T-helper 2 cell (primary cell): Measurements from ENCODE around the gene TMPRSS11B.
A peak's percentile ranks its signal among the peaks of the same experiment; 100 is the strongest.
"Not testable (repeated sequence)": the region's sequence is repeated elsewhere in the genome, so short reads cannot be mapped to it uniquely, and the experiment has no call there.

Experiments
- DNase-seq, 5 experiments: peaks; one replicate each; pipeline versions ENCODE4 v3.0.0 to v3.0.0-alpha.2; 2012 to 2022
- total RNA-seq, 2 donors: gene quantifications; one replicate each; lab custom pipeline; 2026; lab: John Stamatoyannopoulos, UW

Gene TMPRSS11B, protein sequence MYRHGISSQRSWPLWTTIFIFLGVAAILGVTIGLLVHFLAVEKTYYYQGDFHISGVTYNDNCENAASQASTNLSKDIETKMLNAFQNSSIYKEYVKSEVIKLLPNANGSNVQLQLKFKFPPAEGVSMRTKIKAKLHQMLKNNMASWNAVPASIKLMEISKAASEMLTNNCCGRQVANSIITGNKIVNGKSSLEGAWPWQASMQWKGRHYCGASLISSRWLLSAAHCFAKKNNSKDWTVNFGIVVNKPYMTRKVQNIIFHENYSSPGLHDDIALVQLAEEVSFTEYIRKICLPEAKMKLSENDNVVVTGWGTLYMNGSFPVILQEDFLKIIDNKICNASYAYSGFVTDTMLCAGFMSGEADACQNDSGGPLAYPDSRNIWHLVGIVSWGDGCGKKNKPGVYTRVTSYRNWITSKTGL
- 0 reads per million in 2 donors for total RNA-seq

DNA sequence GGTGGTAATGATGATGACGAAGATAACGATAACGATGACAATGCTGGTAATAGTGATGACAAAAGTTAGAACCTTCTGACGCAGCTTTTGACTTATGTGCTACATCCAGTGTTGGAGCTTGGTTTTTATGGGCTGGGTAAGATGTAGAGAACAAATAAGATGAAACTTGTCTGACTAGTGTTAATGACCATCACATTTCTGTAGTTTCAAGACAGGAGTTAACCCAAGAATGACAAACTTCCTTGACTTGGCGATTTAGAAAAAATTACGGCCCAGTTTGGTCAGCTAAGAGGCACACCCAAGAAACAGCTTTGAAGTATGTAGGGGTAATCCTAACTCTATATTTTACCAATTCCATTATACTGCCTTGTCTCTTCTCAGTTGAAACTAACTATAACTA is at the start of gene TMPRSS11B:
TMPRSS11B (minus strand) TSS at position 101 of the 400 bp plus-strand sequence. CDS start 136 bp downstream, outside the sequence.
- DNase-seq, result no peak

DNA sequence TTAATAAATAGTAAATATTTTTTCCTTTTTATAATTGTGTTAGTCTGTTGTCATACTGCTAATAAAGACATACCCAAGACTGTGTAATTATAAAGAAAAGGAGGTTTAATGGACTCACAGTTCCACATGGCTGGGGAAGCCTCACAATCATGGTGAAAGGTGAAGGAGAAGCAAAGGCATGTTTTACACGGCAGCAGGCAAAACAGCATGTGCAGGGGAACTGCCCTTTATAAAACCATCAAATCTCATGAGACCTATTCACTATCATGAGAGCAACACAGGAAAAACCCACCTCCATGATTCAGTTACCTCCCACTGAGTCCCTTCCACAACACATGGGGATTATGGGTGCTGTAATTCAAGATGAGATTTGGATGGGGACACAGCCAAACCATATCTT is 45.8 kb upstream of the TMPRSS11B start:
- no peak for DNase-seq

DNA sequence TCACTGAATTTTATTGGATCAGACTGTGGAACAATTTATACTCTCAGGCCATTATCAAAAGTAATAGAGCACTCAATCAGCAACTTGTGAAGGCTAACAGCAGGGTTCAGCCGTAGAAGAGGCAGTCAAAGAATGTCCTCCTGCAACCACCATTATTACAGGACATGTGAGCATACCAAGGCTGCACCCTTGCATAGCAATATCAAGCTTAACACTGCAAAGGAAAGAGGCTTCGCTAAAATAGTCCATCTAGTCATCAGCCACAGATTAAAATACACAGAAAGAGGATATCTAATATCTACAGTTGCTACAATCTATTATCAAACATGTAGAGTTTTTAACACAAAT is 42.9 kb upstream of the TMPRSS11B start:
- DNase-seq, result no peak

DNA sequence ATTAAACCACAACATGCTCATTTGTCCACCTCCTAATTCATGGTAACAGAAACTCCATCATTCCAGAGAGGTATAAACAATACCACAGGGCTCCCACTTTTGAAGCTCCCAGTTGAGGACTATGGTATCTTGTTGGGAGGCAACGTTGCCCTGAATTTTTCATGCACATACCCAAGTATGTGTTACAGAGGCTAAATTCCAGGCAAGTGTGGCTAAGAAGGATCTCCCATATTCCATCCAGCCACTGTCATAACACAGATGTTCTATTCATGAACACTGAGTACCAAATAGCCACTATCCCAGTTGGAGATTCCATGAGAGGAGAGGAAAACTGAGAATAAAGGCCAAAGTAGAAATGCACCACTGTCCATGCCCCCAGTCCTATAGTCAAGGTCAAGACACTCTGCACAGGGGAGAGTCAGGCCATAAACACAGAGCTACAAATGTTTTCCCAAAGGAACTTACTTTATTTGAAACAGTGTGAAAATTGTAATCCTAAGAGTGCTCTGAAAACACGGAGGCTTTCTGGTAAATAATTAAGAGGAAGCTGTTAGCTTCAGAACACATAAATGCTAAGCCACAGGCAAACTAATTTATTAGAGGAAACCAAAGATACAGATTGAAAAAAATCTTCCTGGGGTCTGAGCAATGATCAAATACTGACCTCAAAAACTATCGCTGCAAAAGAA is 42.4 kb upstream of the TMPRSS11B start:
- no peak for DNase-seq

DNA sequence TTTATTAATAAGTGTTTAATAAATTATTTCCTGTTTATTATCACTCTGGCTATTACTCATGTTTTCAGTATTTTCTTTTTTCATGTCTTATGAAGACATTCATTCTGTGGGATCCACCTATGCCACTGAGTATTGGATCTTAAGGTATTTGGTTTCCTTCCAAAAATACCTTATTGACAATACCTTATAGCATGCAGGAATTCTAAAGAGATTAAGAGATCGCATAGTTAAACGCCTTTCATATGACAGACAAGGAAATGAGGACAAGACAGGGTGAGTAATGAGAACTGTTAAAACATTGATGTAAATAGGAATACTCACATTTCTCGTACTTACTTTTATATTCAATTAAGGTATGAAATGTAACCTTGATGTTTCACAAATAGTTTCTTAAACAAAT is 38.2 kb upstream of the TMPRSS11B start:
- DNase-seq, result no peak

DNA sequence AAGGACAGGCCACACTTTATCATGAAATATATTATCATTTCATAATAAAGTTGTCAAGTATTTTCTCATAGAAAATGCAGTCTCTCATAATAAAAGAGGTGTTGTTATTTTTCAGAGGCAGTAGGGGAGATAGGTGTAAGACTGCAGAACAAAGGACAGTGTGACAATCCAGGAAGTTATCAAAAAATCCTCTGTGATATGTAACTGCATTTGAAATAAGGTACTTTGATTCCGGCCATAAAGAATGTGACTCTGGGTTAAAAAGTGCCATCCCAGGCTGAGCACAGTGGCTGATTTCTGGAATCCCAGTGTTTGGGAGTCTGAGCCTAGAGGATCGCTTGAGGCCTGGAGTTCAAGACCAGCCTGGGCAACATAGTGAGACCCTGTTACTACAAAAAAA is 37.6 kb upstream of the TMPRSS11B start:
- DNase-seq, result no peak

DNA sequence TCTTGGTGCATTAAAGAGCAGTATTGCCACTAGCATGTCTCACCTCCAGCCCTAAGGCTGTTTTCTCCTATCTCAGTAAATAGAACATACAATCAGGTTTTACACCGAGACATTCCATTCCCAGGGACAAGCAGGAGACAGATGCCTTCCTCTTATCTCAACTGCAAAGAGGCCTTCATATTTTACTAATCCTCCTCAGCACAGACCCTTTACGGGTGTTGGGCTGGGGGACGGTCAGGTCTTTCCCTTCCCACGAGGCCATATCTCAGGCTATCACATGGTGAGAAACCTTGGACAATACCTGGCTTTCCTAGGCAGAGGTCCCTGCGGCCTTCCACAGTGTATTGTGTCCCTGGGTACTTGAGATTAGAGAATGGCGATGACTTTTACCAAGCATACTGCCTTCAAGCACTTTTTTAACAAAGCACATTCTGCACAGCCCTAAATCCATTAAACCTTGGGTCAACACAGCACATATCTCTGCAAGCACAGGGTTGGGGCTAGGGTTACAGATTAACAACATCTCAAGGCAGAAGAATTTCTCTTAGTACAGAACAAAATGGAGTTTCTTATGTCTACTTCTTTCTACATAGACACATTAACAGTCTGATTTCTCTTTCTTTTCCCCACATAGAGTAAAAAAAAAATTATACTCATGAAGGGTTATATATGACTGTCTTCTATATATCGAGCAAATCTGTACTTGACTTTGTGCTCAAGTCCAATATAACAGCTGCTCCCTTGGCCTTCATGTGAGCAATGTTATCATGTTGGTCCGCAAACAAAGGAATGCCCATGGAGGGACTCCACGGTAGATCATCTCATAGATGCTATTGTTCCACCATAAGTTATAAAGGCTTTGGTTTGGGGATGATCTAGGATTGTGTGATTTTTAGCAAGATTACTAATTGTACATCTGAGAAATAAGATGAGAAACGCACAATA is 36.6 kb upstream of the TMPRSS11B start:
- not testable (repeated sequence) for DNase-seq

DNA sequence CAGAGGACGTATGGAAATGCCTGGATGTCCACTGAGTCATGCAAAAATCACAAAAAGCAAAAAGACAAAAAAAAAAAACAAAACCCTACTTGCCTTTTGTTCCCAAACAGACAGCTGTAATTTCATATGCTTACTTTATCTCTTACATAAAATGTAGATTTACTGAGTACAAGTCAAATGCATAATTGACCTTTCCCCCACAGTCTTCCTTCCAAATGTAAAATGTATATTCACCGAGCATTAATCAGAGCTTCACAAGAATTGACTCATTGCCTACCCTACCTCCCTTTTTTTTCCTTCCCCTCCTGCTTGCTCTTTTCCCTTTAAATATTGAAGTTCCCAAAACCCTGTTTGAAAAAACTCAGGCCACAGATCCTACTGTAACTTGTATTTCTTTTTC is 32.5 kb upstream of the TMPRSS11B start:
- DNase-seq, result no peak

DNA sequence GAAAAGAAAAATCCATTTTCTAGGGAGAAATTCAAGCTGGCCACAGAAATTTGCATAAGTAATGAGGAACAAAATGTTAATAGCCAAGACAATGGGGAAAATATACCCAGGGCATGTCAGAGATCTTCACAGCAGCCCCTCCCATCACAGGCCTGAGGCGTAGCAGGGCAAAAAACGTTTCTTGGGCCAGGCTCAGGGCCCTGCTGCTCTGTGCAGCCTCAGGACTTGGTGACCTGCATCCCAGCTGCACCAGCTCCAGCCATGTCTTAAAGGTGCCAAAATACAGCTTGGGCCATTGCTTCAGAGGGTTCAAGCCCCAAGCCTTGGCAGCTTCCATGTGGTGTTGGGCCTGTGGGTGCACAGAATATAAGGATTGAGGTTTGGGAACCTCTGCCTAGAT is 32.1 kb upstream of the TMPRSS11B start:
- no peak for DNase-seq

DNA sequence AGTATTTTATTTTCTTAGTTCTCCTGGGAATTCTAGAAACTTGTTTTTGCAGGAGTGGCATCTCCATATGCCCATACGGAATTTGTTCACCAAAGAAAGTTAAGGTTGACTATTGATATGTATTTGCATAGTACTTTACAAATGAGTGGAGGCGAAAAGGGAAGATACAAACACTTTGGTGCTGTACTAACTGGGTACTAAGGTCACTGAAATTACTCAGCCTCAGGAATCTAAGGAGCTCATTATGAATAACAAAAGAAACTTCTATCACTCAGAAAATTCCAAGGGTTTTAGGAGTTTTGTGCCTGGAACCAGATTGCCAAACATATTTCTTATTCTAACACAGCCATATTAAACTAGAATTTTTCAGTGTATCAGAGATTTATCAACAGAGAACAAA is 27.4 kb upstream of the TMPRSS11B start:
- no peak for DNase-seq

DNA sequence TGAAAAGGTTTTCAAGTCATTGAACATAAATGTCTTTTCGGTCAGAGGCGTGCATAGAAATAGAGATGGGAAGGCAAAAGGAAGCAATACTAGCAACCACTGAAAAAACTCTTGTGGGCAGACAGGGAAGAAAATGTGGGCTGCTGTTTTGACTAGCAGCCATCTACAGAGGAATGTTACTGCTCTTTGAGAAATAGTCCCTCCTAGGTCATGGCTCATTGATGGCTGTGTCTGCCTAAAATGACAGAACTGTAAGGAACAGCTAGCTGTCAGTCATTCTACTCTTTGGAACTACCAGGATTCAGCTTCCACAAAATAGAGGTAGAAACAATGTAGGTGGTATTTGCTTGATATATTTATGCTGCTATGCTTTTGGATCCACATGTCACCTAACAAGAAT is 26.9 kb upstream of the TMPRSS11B start:
- DNase-seq, result no peak

DNA sequence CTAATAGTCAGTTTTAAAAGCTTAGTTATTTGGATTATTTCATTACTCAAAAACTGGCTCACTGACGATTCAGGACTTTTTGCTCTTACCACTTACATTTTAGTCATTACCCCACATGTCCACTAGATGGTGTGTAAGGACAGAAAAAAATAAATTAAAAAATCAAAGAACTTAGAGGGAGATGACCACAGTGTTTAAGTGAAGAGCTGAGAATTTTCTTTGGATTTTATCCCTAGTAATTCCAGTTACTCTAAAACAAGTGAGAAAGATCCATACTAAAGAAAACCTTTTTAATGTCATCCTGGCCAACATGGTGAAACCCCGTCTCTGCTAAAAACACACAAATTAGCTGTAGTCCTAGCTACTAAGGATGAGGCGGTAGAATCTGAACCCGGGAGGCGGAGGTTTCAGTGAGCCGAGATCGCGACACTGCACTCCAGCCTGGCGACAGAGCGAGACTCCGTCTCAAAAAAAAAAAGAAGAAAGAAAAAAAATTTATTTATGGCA is 26.4 kb upstream of the TMPRSS11B start:
- DNase-seq, result peak in 2 of 5 experiments; percentile 16 to 40

DNA sequence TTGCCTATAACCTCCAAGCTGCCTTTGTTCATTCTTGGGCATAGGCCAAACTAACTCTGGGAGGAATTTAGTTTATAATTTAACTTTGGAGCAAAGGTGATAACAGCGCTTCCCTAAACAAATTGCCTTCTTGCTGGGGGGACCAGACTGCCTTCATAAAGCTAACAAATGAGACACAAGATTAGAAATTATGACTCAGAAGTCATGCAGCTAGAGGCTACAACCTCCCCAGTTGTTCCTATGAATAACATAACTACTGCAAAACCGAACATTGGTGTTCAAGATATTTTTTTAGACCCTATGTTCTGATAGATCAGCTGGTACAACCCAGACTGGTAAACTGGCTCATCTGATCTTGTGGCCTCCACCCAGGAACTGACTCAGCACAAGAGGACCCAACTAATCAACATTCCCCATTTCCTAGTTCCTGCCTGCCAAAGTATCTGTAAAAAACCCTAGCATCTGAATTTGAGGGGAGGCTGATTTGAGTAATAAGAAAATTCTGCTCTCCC is 22.0 kb upstream of the TMPRSS11B start:
- no peak for DNase-seq

DNA sequence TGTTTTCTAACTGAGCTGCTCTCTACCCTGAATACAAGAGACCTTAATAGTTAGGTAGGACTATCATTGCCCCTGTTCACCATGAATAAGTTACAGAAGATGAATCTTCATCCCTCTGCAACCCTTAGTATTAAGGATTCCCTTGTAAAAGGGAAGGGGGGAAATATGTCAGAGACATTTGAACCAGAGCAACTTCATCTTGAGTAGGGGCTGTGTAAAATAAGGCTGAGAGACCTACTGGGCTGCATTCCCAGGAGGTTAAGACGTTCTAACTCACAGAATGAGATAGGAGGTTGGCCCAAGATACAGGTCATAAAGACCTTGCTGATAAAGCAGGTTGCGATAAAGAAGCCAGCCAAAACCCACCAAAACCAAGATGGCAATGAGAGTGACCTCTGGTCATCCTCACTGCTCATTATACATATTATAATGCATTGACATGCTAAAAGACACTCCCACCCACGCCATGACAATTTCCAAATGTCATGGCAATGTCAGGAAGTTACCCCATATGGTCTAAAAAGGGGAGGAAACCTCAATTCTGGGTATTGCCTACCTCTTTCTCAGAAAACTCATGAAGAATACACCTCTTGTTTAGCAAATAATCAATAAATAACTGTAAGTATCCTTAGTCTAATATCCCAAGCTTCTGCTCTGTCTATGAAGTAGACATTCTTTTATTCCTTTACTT is 19.5 kb upstream of the TMPRSS11B start:
- DNase-seq, result no peak

DNA sequence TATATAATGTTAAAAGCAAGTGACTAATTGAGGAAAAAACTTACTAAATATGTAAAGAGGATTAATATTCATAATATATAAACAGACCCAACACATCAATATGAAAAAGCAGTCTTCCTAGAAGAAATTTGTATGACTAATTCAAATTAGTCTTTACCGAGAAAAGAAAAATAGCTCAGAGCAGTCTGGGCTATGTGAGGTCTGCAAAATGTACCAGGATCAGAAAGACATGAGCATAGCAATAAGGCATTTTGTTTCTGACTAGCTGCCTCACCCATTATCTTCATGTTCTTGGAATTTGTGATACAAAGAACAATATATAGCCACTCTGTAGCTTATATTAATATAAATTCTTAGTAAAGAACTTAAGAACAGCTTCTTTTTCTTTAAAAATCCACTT is 13.7 kb upstream of the TMPRSS11B start:
- no peak for DNase-seq

DNA sequence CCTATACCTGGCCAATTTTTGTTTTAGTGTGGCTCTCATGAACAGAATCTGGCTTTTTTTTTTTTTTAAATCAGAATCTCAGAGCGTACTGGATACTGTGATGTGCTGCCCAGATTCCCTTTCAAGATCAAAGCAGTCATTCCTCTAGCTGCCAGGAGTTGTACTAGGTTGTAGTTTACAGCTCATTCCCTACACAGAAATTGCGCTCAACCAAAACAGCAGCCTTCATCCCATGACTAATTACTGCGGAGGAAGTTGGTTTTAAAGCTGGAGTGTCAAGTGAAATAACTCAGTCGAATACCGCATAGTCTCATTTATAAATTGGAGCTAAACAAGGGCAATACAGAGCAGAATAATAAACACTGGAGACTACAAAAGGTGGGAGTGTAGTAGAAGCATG is 12.2 kb upstream of the TMPRSS11B start:
- no peak for DNase-seq

DNA sequence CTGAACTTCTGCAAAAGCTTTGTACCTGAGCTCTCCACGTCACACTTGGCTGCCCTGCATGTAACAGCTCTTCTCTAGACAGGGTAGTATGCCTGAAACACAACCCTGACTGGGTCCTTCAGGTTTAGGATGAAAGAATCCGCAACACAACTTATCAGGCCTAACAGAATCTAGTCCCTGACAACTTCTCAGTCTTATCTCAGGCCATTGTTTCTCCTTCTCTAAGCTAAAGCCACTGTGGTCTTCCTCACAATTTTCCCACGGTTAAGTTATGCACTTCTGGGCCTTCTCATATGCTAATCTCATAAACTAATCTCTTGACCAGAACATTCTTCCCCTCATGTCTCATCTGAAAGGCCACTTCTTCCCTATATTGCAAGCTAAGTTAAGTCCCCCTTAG is 10.8 kb upstream of the TMPRSS11B start:
- no peak for DNase-seq

DNA sequence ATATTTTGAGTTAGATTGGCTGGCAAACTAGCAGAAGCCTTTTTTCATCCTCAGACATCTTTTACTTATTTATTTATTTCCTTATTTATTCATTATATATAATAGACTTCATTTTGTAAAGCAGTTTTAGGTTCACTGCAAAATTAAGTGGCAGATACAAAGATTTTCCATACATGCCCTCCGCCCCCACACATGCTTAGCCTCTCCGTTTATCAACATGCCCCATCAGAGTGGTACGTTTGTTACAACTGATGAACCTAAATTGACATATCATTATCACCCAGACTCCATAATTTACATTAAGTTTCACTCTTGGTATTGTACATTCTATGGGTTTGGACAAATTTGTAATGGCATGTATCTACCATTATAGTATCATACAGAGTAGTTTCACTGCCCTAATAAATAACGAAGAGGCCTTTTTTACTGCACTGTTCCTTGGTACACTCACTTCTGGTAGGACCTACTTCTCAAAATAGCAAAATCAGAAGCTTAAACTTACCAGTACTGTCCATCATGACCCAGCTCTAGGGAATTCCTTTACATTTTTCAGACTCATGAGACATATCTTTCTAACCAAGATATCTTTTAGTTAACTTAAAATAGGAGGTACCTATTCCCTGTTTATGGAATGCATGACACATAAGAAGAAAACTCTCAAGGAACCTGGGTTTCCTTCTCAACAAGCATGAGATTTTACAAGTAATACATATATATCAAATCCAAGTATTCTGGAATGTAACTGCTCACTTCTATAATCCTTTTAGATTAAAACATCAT is 4.8 kb upstream of the TMPRSS11B start:
- DNase-seq, result no peak

DNA sequence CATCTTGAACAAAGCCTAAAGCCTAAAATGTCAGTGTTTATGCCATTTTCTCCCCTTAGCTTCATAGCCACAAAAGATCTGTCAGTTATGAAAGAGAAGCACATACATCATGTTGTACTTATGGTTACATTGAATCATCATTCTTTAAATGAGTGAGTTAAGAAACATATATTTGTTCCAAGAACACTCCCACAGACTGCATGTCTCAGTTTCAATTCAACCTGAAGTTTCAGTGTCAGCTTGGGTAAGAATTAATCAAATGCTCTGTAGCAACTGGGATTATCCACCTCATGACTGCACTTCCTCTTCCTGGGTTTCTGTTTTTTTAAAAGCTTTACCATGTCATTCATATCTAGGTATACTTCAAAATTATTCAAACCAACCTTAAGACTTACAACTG is 3.9 kb upstream of the TMPRSS11B start:
- peak in 1 of 5 experiments; percentile 28 for DNase-seq

DNA sequence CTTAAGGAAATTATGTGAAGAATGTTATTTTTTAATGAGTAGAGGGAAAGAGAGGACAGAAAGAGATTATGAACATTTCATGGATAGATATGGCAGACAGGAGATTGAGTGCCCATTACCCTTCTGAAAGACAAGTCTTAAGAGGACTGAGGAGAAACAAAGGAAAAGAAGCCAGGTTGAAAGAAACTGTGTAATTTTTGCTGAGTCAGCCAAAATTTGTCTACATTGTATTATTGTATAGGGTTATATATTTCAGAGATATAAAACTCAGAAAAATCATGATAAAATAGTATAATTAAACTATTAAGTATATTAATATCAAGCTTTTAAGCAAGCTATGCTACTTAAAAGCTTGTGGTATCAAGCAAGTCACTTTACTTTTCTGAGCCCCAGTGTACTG is 4.9 kb downstream of the TMPRSS11B start:
- no peak for DNase-seq

DNA sequence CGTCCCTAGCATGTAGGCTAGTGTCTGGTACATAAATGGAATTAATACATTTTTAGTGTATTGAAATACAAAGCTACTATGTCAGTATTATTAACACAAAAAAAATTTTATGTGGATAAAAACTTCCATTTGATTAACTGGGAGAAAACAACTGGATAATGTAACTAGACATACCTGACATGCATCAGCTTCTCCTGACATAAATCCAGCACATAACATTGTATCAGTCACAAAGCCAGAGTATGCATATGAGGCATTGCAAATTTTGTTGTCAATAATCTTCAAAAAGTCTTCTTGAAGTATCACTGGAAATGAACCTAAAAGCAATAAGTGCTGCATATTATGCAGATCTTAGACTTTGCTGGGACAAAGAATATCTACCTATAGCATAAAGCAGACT is 16.9 kb downstream of the TMPRSS11B start:
- no peak for DNase-seq
